OCI-LY1 (cell line): Measurements from ENCODE around the gene NOL4.

Source experiments
- H2AFZ ChIP-seq: fragments of 200-600 bp; sonication (generic), shearing (Covaris generic); 2 replicates; pipeline ENCODE4 v1.6.0; 2014; ENCODE audit warnings: antibody characterized with exemption, mild to moderate bottlenecking, low read length
- H3F3A ChIP-seq: fragments of 200-600 bp; sonication (generic), shearing (Covaris generic); 2 replicates; pipeline ENCODE4 v1.6.0; 2014; ENCODE audit warnings: mild to moderate bottlenecking, antibody characterized with exemption, low read length, moderate library complexity; ENCODE audit not compliant: insufficient read depth
- H3K27ac ChIP-seq: fragments of 200-600 bp; sonication (generic); 2 replicates; pipeline ENCODE4 v1.5.1; 2014; ENCODE audit warnings: low read length, mixed run types, mild to moderate bottlenecking, low read depth; ENCODE audit not compliant: poor library complexity, severe bottlenecking
- H3K27me3 ChIP-seq: fragments of 200-600 bp; sonication (generic); 2 replicates; pipeline ENCODE4 v1.6.0; 2014; ENCODE audit warnings: antibody characterized with exemption, mild to moderate bottlenecking, low read length, moderate library complexity; ENCODE audit not compliant: insufficient read depth
- H3K36me3 ChIP-seq: fragments of 200-600 bp; sonication (generic); 2 replicates; pipeline ENCODE4 v1.6.1; 2014; ENCODE audit warnings: mild to moderate bottlenecking, antibody characterized with exemption, low read length, moderate library complexity, mixed read lengths; ENCODE audit not compliant: insufficient read depth
- H3K4me1 ChIP-seq: fragments of 200-600 bp; sonication (generic); 2 replicates; pipeline ENCODE4 v1.5.1; 2014; ENCODE audit warnings: mild to moderate bottlenecking, low read length, moderate library complexity; ENCODE audit not compliant: insufficient read depth, severe bottlenecking
- H3K4me2 ChIP-seq: fragments of 200-600 bp; sonication (generic), shearing (Covaris generic); 2 replicates; pipeline ENCODE4 v1.6.1; 2014; ENCODE audit warnings: low read length
- H3K4me3 ChIP-seq: fragments of 200-600 bp; sonication (generic); 2 replicates; pipeline ENCODE4 v1.5.1; 2014; ENCODE audit warnings: low read length, low read depth, mild to moderate bottlenecking, mixed read lengths; ENCODE audit not compliant: poor library complexity, severe bottlenecking
- H3K79me2 ChIP-seq: fragments of 200-600 bp; shearing (Covaris generic); 2 replicates; pipeline ENCODE4 v1.6.1; 2016; ENCODE audit warnings: mixed run types, low read length, mixed read lengths; ENCODE audit not compliant: insufficient read depth
- H3K9ac ChIP-seq: fragments of 200-600 bp; sonication (generic), shearing (Covaris generic); 2 replicates; pipeline ENCODE4 v1.6.1; 2014; ENCODE audit warnings: mild to moderate bottlenecking, low read length, mixed read lengths
- H3K9me2 ChIP-seq: fragments of 200-600 bp; sonication (generic), shearing (Covaris generic); 2 replicates; pipeline ENCODE4 v1.6.1; 2014; ENCODE audit warnings: low read depth, mild to moderate bottlenecking, low read length, mixed read lengths
- H3K9me3 ChIP-seq: fragments of 200-600 bp; shearing (Covaris generic); 2 replicates; pipeline ENCODE4 v1.6.1; 2014; ENCODE audit warnings: low read length, mixed read lengths
- H4K20me1 ChIP-seq: fragments of 200-600 bp; sonication (generic), shearing (Covaris generic); 2 replicates; pipeline ENCODE4 v1.6.0; 2016; ENCODE audit warnings: mild to moderate bottlenecking, low read length; ENCODE audit not compliant: insufficient read depth
- EZH2 ChIP-seq: fragments of 200-600 bp; sonication (generic), shearing (Covaris generic); IDR thresholded peaks from 2 replicates; pipeline ENCODE4 v1.8.0; 2017; ENCODE audit warnings: borderline replicate concordance, mixed run types, mild to moderate bottlenecking, antibody characterized with exemption, low read length, moderate library complexity, mixed read lengths
- TF ChIP-seq, protein P1 (sequence below): fragments of 200-600 bp; sonication (generic), shearing (Covaris generic); IDR thresholded peaks from 2 replicates; pipeline ENCODE4 v1.5.1; 2017; ENCODE audit warnings: mild to moderate bottlenecking, antibody characterized with exemption, low read length, moderate library complexity, mixed read lengths

The NOL4 gene

DNA sequence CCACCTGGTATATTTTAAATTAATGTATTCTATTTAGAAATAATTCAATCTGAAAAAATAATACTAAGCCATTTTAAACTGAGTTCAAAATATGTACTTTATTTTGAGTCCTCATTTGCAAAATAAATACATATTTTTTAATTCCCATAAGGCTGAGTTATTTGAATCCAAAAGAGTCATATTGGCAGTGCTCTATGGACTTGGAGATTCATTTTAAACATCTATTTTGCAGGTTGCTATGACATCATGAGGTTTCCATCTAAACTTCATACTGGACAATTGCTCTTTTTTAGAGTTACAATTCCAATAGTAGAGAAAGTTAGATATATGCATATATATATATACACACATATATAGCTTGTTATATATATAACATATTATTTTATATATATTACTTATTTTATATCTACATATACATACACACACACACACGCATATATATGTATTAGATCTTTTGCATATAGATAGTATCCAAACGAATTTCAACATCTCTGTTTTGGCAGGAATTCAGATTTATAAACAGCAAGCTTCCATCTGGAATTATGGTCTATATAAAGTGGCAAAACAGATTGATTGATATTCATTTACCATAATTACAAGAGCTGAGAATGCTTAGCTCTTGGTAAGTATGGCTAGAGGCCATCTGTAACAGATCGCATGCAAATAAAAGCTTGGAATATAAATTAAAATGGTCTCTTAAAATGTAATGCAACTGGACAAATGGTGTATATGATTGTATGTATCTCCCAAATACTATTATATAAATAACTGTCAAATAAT, 34.9 kb downstream of the NOL4 start:
- H3K4me2 ChIP-seq = no peak overlapping the region
- no peak overlapping the region for H3K9ac ChIP-seq
- no peaks in the 10 kb centered on the region for H3K79me2 ChIP-seq
- H3K27me3 ChIP-seq = no peaks in the 10 kb centered on the region
- H3K36me3 ChIP-seq = no peaks in the 10 kb centered on the region
- TF ChIP-seq, protein P1, sequence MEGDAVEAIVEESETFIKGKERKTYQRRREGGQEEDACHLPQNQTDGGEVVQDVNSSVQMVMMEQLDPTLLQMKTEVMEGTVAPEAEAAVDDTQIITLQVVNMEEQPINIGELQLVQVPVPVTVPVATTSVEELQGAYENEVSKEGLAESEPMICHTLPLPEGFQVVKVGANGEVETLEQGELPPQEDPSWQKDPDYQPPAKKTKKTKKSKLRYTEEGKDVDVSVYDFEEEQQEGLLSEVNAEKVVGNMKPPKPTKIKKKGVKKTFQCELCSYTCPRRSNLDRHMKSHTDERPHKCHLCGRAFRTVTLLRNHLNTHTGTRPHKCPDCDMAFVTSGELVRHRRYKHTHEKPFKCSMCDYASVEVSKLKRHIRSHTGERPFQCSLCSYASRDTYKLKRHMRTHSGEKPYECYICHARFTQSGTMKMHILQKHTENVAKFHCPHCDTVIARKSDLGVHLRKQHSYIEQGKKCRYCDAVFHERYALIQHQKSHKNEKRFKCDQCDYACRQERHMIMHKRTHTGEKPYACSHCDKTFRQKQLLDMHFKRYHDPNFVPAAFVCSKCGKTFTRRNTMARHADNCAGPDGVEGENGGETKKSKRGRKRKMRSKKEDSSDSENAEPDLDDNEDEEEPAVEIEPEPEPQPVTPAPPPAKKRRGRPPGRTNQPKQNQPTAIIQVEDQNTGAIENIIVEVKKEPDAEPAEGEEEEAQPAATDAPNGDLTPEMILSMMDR = no peak
- TF ChIP-seq EZH2 = no peak
- no peaks in the 10 kb centered on the region for H4K20me1 ChIP-seq
- H3K27ac ChIP-seq = no peak overlapping the region
- H3K4me3 ChIP-seq = no peak overlapping the region
- H2AFZ ChIP-seq = no peak overlapping the region
- no peaks in the 10 kb centered on the region for H3F3A ChIP-seq
- no peaks in the 10 kb centered on the region for H3K4me1 ChIP-seq
- H3K9me3 ChIP-seq = no peaks in the 10 kb centered on the region
- H3K9me2 ChIP-seq = no peaks in the 10 kb centered on the region
